GM21447 (cell line): ENCODE measurements around the gene ZNFX1.

Experiments used
- ATAC-seq: cut with Tn5 transposase; IDR thresholded peaks from one replicate; pipeline ENCODE4 v1.9.1; 2021; ENCODE audit not compliant: unreplicated experiment

The ZNFX1 gene

DNA sequence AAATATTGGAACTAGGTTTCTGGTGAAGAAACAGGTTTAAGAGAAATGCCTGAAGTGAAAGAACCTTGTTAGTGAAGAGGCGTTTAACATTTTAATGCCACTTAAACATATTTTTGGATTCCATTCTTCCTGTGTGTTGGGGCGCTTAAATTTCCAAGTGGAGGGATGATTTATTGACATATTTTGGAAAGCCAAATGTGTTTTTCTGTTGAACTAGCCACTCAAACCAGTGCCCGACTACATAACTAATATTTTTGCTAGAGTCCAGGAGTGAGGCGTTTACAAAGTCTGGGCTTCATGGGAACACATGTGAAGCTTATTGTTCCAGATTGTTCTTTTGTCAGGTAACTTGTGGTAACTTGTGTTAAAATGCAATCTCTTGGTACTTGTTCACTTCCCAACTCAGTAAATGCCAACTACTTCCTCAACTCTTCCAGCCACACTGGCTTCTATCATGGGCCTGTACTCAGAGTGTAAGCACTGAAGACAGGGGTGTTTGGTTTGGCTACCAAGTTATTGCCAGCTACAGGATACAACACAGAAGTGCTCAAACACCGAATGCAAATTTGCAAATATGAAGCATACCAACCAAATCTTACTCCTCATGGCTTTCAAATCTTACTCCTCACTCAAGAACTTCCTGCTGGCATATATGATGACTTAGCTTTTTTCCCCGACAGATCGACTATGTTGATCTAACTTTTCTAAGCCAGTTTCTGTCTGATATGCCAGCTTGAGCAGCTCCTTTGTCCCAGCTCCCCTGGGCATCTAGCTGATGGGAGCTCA is 2.0 kb upstream of the ZNFX1 start:
- no peak for ATAC-seq

DNA sequence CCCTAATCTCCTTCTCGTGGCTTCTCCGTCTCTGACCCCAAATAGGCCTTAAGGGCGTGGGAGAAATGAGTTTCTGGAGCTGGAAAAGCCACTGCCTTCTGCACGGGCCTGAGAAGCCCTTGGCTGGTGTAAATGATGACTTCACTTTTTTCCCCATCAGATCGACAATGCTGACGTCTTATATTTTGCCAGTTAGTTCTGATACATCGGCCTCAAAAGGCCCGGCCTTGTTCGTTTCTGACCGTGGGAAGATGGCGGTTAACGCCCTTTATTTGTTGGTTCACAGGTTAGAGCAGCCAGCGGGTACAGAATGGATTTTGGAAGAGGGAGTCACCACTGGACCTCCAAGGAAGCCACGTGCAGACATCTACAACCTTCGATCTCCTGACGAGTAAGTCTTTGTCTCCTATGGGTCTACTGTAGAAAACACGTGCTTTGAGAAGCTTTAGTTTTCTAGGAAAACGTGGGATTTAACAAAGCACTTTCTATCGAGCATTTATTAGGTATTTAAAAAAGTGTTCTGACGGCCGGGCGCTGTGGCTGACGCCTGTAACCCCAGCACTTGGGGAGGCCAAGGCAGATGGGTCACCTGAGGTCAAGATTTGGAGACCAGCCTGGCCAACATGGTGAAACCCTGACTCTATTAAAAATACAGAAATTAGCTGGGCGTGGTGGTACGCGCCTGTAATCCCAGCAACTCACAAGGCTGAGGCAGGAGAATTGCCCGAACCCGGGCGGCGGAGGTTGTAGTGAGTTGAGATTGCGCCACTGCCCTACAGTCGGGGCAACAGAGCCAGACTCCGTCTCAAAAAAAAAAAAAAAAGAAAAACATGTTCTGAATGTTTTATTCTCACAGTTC is 1.2 kb upstream of the ZNFX1 start:
- ATAC-seq = no peak

DNA sequence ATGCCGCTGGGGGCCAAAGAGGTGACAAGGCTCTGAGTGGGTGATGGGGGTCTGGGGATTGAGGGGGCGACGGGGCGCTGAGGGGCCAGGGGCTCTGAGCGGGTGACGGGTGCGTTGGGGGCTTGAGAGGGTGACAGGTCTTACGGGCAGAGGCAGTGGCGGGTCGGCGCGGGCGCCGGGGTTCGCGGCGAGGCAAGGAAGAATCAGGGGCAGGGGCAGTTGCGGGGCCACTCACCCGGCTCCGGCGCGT is 146 bp downstream of the ZNFX1 start:
- no peak for ATAC-seq

GRCh38 chr20:49276961-49277785 is 684 bp downstream of the ZNFX1 start:
- no peak for ATAC-seq

- ATAC-seq = no peak
Observed at GRCh38 chr20:49276161-49276960, 1.5 kb downstream of the ZNFX1 start.

GRCh38 chr20:49275636-49276035 is 2.2 kb downstream of the ZNFX1 start:
- no peak for ATAC-seq

DNA sequence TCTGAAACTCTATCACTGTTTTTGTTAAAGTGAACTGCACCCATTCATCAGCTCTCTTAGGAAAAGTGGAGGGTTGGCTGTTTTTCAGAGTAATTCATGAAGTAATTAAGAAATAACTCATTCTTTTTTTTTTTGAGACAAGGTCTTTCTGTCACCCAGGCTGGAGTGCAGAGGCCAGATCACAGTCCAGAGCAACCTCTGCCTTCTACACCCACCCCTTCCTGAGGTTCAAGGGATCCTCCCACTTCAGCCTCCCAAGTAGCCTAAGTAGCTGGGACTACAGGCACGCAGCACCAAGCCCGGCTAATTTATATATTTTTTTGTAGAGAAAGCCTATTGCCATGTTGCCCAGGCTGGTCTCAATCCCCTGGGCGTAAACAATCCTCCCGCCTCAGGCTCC is 2.6 kb downstream of the ZNFX1 start:
- ATAC-seq = no peak

- ATAC-seq = no peak
Observed at GRCh38 chr20:49273696-49274277, 4.1 kb downstream of the ZNFX1 start.

DNA sequence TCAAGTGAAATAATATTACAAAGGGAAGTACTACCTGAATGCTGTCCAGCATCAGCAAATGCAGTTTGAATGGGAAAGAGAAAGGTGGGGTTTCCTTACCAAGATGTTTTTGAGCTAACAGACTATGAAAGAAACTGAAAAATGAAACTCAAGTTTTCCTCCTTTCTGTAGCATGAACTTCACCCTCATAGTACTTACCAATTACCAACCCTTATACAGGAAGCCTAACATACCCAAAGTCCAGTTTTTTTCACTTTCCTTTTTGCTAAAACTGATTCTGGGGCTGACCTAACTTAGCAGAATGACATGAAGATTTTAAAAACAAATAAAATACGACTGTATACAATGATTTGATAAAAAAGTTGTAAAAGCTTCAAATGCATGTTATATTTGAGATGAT is 5.2 kb downstream of the ZNFX1 start:
- ATAC-seq = no peak

- no peak for ATAC-seq
Observed at GRCh38 chr20:49270736-49271135, 7.1 kb downstream of the ZNFX1 start.

GRCh38 chr20:49270177-49270576 is 7.7 kb downstream of the ZNFX1 start:
- no peak for ATAC-seq

DNA sequence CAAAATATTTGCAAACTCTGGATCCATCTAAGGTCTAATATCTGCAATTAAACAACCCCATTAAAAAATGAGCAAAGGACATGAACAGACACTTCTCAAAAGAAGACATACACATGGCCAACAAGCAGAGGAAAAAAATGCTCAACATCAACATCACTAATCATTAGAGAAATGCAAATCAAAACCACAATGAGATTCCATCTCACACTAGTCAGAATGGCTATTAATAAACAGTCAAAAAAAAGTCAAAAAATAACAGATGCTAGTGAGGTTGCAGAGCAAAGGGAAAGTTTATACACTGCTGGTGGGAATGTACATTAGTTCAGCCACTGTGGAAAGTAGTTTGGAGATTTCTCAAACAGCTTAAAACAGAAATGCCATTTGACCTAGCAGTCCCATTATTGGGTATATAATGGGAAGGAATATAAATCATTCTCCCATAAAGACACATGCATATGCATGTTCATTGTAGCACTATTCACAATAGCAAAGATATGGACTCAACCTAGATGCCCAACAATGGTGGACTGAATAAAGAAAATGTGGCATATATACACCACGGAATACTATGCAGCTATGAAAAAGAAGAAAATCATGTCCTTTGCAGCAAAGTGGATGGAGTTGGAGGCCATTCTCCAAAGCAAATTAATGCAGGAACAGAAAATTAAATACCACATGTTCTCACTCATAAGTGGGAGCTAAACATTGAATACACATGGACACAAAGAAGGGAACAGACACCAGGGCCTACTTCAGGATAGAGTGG is 9.1 kb downstream of the ZNFX1 start:
- ATAC-seq = no peak

- ATAC-seq = no peak
Observed at GRCh38 chr20:49267327-49267726, 10.5 kb downstream of the ZNFX1 start.

- ATAC-seq = no peak
Observed at GRCh38 chr20:49262444-49262843, 15.4 kb downstream of the ZNFX1 start.

DNA sequence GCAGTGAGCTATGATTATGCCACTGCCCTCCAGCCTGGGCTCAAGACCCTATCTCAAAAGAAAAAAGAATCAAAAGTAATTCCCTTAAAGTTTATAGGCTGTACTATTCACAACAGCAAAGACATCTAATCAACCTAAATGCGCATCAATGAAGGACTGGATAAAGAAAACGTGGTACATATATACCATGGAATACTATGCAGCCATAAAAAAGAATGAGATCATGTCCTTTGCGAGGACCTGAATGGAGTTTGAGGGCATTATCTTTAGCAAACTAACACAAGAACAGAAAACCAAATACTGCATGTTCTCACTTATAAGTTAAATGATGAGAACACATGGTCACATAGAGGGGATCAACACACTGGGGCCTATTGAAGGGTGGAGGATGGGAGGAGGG is 16.7 kb downstream of the ZNFX1 start:
- no peak for ATAC-seq

DNA sequence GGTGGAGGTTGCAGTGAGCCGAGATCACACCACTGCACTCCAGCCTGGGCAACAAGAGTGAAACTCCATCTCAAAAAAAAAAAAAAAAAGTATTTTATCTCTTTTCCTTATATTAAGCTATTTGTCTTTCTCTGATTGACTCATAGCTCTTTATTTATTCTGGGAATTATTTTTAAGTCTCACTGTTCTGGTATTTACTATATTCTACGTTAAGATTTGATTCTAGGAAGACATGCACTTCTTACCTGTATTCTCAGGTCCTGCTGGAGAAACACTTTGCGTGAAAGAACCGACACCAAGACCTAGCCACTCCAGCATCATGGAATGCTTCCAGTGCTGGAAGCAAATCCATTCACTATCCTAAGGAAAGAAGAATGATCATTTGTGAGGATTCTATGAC is 17.6 kb downstream of the ZNFX1 start:
- ATAC-seq = no peak

GRCh38 chr20:49259799-49260198 is 18.1 kb downstream of the ZNFX1 start:
- no peak for ATAC-seq

GRCh38 chr20:49259284-49259683 is 18.6 kb downstream of the ZNFX1 start:
- no peak for ATAC-seq

GRCh38 chr20:49256261-49256660 is 21.6 kb downstream of the ZNFX1 start:
- ATAC-seq = no peak
